Dedifferentiated amniotic fluid mesenchymal stem cell (primary cell): ENCODE measurements around the gene GGA3.
"Not testable (repeated sequence)": the region's sequence is repeated elsewhere in the genome, so short reads cannot be mapped to it uniquely, and the experiment has no call there.

Experiments used
- DNase-seq: peaks from one replicate; pipeline ENCODE4 v3.0.0-alpha.2; 2016; ENCODE audit errors: extremely low spot score

The GGA3 gene

GRCh38 chr17:75261336-75262111 is at the start of gene GGA3, which contains the start of gene MRPS7:
Gene GGA3, minus strand, starts transcription at chr17:75261606. Its CDS starts 19 bp downstream, at chr17:75261587.
Gene MRPS7, plus strand, starts transcription at chr17:75261879. Its CDS starts 22 bp downstream, at chr17:75261901.
- peak; percentile 93 for DNase-seq

DNA sequence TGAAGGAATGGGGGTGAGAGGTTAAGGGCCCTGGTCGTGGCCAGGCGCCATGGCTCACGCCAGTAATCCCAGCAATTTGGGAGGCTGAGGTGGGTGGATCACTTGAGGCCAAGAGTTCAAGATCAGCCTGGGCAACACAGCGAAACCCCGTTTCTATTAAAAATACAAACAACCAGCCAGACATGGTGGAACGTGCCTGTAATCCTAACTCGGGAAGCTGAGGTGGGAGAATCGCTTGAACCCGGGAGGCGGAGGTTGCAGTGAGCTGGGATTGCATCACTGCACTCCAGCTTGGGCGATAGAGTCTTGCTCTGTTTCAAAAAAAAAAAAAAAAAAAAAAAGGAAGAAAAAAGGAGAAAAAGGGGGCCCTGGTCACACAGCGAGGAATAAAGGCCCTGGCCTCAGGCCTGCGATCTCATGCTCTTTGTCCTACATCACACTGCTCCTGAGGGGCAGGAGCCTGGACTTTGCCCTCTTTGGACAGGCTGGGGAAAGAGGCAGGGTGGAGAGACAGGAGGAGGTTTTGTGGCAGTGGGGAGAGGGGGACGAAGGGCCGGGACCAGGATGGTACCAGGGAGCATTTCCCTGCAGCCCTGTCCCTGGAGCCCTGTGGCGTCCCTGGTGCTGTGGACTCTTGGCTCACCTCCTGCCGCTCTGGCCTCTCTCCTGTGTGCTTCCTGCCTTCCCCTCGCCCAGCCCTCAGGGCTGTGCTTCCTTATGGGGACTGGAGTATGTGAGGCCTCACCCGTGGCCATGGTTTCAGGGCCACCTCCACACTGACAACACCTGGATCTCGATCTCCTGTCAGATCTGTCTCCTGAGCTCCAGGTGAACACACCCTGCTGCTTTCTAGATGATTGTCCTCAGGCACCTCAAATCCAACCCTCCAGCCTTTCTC is 47.6 kb upstream of the GGA3 start:
- DNase-seq = no peak

DNA sequence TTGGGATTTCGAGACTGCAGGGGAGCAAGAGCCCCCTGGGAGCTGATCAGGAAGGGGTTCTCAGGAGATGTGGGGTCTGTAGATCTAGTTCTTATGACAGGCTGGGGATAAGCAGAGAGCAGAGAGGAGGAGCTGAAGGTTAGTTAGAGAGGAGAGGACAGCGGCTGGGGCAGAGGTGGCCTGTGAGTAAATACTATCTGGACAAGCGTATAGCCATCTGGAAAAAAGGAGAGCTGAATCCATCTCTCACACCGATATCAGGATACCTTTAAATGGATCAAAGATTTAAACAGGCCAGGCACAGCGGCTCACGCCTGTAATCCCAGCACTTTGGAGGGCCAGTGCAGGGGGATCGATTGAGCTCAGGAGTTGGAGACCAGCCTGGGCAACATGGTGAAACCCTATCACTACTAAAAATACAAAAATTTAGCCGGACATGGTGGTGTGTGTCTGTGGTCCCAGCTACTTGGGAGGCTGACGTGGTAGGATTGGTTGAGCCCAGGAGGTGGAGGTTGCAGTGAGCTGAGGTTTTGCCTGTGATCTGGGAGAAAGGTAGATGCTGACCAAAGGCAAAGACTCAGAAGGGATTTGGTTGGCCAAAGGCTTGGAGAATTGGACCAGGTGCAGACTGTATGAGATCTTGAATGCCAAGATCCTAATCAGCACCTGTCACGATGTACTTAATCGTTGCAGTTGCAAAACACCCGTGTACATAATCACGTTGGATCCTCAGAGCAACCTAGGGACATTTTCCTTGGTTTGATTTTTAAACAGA is 46.7 kb upstream of the GGA3 start:
- DNase-seq = no peak

DNA sequence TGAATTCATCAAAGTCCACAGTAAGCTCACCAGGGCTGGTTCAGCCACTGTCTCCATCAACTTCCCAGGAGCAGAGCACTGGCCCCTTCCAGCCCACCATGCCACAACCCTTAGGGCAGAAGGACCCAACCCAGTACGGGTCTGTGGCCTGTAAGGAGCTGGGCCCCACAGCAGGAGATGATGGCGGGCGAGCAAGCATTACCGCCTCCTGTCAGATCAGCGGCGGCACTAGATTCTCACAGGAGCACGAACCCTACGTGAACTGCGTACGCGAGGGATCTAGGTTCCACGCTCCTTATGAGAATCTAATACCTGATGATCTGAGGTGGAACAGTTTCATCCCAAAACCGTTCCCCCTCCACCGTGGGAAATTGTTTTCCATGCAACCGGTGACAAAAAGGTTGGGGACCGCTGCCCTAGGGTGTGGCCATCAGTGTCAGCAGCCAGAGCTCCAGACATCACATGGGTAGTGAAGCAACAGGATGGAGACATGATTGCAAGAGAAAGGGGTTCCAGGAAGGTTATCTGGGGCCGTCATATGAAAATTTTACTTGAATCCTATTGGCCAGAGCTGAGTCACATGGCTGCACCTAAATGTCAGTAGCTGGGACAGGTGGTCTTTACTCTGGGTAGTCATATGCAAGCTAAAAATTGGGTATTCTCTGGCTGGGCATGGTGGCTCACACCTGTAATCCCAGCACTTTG is 40.2 kb upstream of the GGA3 start:
- no peak for DNase-seq

DNA sequence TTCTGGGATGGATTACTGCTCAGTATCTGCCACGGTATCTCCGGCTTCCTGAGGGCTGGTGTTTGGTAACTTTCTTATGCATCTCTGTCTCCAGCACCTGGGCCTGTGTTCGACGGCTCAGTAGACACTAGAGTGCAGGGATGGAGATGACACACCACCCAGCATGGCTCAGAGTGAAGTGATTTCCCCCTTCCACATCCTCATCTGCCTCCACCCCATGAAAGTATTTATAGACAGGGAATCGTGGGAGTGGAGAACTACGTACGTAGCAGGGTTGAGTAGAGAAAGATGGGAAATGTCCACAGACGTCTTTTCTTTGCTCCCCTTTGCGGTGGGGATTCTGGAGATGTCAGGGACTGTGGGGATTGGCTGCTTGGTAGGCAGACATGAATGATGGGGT is 39.6 kb upstream of the GGA3 start:
- no peak for DNase-seq

DNA sequence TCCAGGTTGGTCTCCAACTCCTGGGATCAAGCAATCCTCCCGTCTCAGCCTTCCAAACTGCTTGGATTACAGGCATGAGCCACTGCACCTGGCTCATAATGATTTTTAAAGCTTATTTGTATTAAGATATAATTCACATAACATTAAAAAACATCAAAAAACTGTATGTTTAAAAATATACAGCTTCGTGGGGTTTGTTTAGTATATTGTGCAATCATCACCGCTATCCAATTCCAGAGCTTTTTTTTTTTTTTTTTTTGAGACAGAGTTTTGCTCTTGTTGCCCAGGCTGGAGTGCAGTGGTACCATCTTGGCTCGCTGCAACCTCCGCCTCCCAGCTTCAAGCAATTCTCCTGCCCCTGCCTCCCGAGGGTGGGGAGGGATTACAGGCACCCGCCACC is 38.9 kb upstream of the GGA3 start:
- DNase-seq = no peak

DNA sequence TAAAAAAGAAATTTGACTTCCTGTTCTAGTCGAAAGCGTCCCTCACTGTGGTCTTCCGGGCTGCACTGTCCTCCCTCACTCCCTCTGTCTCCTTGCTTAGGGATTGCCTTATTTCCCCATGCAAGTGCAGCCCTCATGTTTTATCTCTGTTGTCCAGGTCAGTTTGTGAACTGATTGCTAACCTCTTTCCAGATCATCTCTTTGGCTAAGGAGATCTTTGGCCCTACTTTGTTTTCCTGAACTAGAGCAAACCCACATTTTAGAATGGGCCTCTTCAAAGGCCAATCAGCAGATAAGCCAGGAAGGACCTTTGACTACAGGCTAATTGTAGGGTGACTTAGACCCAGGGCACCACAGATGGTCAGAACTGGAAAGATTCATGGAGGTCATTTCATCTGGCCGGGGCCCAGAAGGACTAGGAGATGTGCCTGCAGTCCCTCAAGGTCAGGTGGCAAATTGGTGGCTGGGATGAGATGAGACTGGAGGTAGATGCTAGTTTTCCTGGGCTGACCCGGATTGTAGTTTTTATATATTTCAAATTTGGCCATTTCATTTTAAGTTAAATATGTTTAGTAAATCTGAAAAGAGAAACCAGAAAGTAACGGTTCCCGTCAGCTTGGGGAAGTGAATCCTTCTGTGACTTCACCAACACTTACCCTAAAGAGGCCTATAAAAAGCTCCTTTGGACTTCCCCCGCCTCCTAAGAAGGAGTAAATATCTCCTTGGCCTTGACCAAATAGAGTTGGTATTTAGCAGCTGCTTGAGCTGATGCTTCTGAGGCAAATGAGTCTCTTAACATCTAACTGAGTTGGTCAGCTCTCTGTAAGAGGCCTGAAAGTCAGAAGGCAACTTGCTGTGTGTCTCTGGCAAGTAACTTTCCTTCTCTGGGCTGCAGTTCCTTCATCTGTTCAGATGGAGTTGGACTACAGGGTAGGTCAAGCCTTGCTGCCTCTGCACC is 34.1 kb upstream of the GGA3 start:
- DNase-seq = no peak

DNA sequence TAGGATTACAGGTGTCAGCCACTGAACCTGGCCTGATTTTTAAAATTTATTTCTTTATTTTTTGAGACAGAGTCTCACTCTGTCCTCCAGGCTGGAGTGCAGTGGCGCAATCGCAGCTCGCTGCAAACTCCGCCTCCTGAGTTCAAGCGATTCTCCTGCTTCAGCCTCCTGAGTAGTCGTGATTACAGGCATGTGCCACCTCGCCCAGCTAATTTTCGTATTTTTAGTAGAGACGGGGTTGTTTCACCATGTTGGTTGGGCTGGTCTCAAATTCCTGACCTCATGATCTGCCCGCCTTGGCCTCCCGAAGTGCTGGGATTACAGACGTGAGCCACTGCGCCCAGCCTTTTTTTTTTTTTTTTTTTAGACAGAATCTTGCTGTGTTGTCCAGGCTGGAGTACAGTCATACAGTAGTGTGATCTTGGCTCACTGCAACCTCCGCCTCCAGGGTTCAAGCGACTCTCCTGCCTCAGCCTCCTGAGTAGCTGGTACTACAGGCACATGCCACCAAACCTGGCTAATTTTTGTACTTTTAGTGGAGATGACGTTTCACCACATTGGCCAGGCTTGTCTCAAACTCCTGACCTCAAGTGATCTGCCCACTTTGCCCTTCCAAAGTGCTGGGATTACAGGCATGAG is 31.5 kb upstream of the GGA3 start:
- not testable (repeated sequence) for DNase-seq

- peak; percentile 60 for DNase-seq
These were observed 28.5 kb upstream of the GGA3 start for GRCh38 chr17:75289832-75290337.

DNA sequence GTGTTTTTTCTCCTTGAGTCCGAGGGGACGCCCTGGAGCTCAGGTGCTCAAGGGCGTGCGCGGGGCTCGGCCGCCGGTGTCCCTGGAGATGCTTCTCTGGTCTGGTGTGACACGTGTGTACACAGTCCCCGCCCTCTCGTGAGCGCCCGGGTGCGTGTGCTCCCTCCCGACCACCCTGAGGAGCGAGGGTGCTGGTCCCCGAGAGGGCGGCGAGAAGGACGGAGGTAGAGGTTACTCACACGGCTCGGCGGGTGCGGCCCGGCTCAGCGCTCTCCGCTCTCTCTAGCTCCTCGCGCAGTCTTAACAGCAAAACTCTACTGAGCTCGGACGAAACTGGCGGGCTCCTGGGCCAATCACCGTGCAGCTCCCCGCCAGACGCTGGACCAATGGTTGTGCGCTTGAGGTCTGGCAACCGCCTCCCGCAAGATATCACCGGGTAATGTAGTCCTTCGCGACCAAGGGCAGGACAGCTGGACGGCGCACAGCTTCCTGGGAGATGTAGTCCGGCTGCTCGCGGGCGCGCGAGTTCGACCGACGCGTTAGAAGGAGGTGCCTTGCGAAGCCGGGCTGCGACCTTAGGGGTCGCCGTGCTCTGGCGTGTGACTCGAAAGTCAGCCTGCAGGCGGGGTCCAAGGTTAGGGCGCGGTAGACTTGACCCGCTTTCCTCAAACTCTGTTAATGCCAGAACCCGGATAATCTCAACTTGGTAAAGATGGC is 27.9 kb upstream of the GGA3 start, which contains the start of gene SLC25A19:
Gene SLC25A19 (minus strand): TSS at position 319 of the 717 bp plus-strand sequence. CDS start 2,669 bp downstream, outside the sequence.
- DNase-seq = peak; percentile 99

DNA sequence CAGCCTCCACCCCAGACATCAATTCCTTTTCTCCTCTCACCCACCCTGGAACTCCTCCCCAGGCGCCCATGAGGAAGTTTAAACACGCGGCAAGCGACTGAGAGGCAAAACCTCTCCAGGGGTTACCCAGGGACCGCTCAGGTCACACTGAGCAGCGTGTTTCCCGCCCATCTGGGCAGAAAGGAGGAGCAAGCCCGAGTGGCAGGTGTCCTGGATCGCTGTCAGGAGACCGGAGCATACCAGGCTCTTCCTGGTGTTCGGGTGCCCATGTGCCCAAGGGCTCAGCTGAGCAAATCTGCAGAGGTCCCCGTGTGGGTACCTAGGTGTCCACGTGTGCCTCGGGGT is 27.3 kb upstream of the GGA3 start:
- no peak for DNase-seq

GRCh38 chr17:75288359-75288758 is 27.0 kb upstream of the GGA3 start:
- no peak for DNase-seq

GRCh38 chr17:75287221-75287620 is 25.8 kb upstream of the GGA3 start:
- DNase-seq = no peak

- DNase-seq = no peak
These were observed 23.7 kb upstream of the GGA3 start for GRCh38 chr17:75285123-75285522.

GRCh38 chr17:75280189-75280588 is 18.8 kb upstream of the GGA3 start:
- DNase-seq = not testable (repeated sequence)

GRCh38 chr17:75277664-75278071 is 16.3 kb upstream of the GGA3 start:
- DNase-seq = peak; percentile 84

GRCh38 chr17:75273977-75274708 is 12.7 kb upstream of the GGA3 start:
- no peak for DNase-seq

DNA sequence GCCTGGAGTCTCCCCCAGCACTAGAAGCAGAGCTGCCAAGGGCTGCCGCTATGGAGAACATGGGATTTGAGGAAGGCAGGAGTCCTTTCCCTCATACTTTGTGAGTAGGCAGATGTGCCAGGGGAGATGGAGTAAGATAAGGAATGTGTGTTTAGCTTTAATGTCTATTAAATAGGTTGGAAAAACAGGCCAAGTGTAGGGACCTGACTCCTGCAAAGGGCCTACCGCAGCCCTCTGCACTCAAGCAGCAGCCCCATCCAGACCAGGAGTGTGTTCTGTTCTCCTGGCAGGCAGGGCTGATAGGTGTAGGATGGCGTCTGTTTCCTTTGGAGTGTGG is 11.4 kb upstream of the GGA3 start:
- DNase-seq = no peak
